Neural progenitor cell (in vitro differentiated cells): ENCODE data around the gene TUBGCP3. TPM values are rescaled to one million over a fixed set of nuclear protein-coding genes. Genes with fewer than 3 reads are reported as not detected.

Source experiments
- DNase-seq: peaks from one replicate; pipeline ENCODE4 v3.0.0-alpha.2; 2016; ENCODE audit warnings: low spot score
- H2AFZ ChIP-seq: fragments of 200-600 bp; sonication (generic); replicated peaks from 2 replicates; pipeline ENCODE4 v1.6.1; 2016; ENCODE audit warnings: antibody characterized with exemption
- H3F3A ChIP-seq: fragments of 200-600 bp; sonication (generic); 2 replicates; pipeline ENCODE4 v1.6.1; 2016; ENCODE audit warnings: antibody characterized with exemption, low read depth
- H3K27ac ChIP-seq: fragments of 200-600 bp; sonication (generic); 2 replicates; pipeline ENCODE4 v1.5.1; 2016; ENCODE audit warnings: mild to moderate bottlenecking
- H3K27me3 ChIP-seq: fragments of 200-600 bp; sonication (generic); 2 replicates; pipeline ENCODE4 v1.6.1; 2016; ENCODE audit warnings: mild to moderate bottlenecking, moderate library complexity
- H3K36me3 ChIP-seq: fragments of 200-600 bp; sonication (generic); 2 replicates; pipeline ENCODE4 v1.5.1; 2016
- H3K4me1 ChIP-seq: fragments of 200-600 bp; sonication (generic); 2 replicates; pipeline ENCODE4 v1.6.1; 2016; ENCODE audit warnings: mixed run types
- H3K4me2 ChIP-seq: fragments of 200-600 bp; sonication (generic); 2 replicates; pipeline ENCODE4 v1.6.1; 2016
- H3K4me3 ChIP-seq: fragments of 200-600 bp; sonication (generic); 2 replicates; pipeline ENCODE4 v1.5.1; 2016
- H3K79me2 ChIP-seq: fragments of 200-600 bp; sonication (generic); 2 replicates; pipeline ENCODE4 v1.6.1; 2016; ENCODE audit warnings: low read depth
- H3K9ac ChIP-seq: fragments of 200-600 bp; sonication (generic); 2 replicates; pipeline ENCODE4 v1.6.1; 2016
- H3K9me3 ChIP-seq: fragments of 200-600 bp; sonication (generic); 2 replicates; pipeline ENCODE4 v1.5.1; 2016; ENCODE audit warnings: low read depth
- H4K20me1 ChIP-seq: fragments of 200-600 bp; sonication (generic); 2 replicates; pipeline ENCODE4 v1.6.1; 2016; ENCODE audit warnings: low read depth
- H3K27ac Mint-ChIP-seq: 3 replicates; pipeline ENCODE4 v1.8.0; 2021; ENCODE audit warnings: mixed read lengths
- H3K27me3 Mint-ChIP-seq: 2 replicates; pipeline ENCODE4 v1.8.0; 2022; ENCODE audit warnings: low read depth, mild to moderate bottlenecking, inconsistent platforms, moderate library complexity, mixed read lengths; ENCODE audit not compliant: insufficient read depth
- H3K36me3 Mint-ChIP-seq: 3 replicates; pipeline ENCODE4 v1.8.0; 2021; ENCODE audit warnings: mixed read lengths
- H3K4me1 Mint-ChIP-seq: 3 replicates; pipeline ENCODE4 v1.8.0; 2021; ENCODE audit warnings: mixed read lengths
- H3K4me3 Mint-ChIP-seq: 3 replicates; pipeline ENCODE4 v1.8.0; 2021; ENCODE audit warnings: mild to moderate bottlenecking, moderate library complexity, mixed read lengths
- H3K9me3 Mint-ChIP-seq: 3 replicates; pipeline ENCODE4 v1.8.0; 2020; ENCODE audit warnings: mixed read lengths
- EZH2 ChIP-seq: fragments of 200-600 bp; sonication (generic); IDR thresholded peaks from 2 replicates; pipeline ENCODE4 v1.6.1; 2017; ENCODE audit warnings: antibody characterized with exemption, mild to moderate bottlenecking, moderate library complexity
- EZH2phosphoT487 ChIP-seq: fragments of 200-600 bp; sonication (generic); IDR thresholded peaks from 2 replicates; pipeline ENCODE4 v1.6.1; 2017; ENCODE audit warnings: antibody characterized with exemption
- total RNA-seq: library from RNA; depleted of rRNA; stranded (reverse); fragments of >200 nt; gene quantifications from 2 replicates; pipeline ENCODE4 v1.2.3, GENCODE V29; 2015; ENCODE audit warnings: low replicate concordance
- TF ChIP-seq, protein P1 (sequence below): fragments of 200-600 bp; sonication (generic); IDR thresholded peaks from 2 replicates; pipeline ENCODE4 v1.5.1; 2017; ENCODE audit warnings: antibody characterized with exemption, mild to moderate bottlenecking

Gene TUBGCP3
- total RNA-seq, 1 donor from 2014 or later: 33.6 TPM

DNA sequence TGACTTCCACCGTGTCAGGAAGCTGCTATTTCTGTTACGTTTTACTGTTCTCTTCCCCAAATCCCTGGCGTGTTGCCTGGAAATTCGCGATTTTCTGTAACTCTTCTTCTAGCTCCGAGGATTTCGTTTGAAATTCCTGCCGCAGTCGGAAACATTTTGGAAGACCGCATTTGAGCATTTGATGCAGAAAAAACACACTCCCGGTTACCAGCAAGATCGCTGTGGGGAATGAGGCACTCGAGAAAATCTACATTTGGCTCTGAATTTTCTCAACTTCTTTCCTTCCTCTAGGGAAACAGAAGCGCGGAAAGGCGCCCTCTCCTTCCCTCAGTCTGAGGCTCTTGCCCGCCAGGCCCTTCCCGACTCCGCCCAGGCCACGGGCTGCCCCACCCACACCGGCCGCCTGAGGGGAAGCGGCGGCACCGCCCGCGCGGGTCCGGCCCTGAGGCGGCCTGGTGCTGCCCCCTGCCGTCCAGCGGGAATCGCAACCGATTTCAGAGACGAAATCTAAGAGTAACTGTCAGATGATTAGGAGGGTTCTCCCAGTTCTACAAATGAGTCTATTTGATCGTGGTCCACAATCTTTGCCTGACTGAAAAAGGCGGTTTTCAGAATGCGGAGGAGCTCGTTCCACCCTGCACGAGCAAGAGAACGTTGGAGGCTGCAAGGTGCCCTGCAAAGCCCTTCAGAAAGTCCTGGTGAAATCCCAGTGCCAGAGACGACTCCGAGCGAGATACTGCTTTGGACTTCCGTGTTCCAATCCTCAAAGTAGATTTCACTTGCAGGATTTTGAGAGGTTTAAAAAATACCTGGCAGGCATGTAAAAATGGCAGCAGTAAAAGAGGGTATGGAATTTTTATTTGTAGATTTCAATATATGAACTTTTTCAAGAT is 18.4 kb upstream of the TUBGCP3 start:
- Mint-ChIP-seq H3K27ac (peak overlapping the region; percentile 67), H3K9me3 (peaks cover 3% of the 10 kb centered on the region), H3K27me3 (peaks cover 8% of the 10 kb centered on the region), H3K36me3 (no peaks in the 10 kb centered on the region), H3K4me1 (peaks cover 12% of the 10 kb centered on the region), H3K4me3 (peak overlapping the region; percentile 82)
- H3K9ac ChIP-seq: no peak overlapping the region
- TF ChIP-seq, protein P1, sequence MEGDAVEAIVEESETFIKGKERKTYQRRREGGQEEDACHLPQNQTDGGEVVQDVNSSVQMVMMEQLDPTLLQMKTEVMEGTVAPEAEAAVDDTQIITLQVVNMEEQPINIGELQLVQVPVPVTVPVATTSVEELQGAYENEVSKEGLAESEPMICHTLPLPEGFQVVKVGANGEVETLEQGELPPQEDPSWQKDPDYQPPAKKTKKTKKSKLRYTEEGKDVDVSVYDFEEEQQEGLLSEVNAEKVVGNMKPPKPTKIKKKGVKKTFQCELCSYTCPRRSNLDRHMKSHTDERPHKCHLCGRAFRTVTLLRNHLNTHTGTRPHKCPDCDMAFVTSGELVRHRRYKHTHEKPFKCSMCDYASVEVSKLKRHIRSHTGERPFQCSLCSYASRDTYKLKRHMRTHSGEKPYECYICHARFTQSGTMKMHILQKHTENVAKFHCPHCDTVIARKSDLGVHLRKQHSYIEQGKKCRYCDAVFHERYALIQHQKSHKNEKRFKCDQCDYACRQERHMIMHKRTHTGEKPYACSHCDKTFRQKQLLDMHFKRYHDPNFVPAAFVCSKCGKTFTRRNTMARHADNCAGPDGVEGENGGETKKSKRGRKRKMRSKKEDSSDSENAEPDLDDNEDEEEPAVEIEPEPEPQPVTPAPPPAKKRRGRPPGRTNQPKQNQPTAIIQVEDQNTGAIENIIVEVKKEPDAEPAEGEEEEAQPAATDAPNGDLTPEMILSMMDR: peak; percentile 95
- TF ChIP-seq EZH2phosphoT487: no peak
- no peak overlapping the region for H3K27ac ChIP-seq
- H3K9me3 ChIP-seq: no peaks in the 10 kb centered on the region
- peaks cover 15% of the 10 kb centered on the region for H3F3A ChIP-seq
- H3K36me3 ChIP-seq: no peaks in the 10 kb centered on the region
- no peaks in the 10 kb centered on the region for H3K79me2 ChIP-seq
- H3K4me2 ChIP-seq: peak overlapping the region; percentile 76
- DNase-seq: peak; percentile 96
- H3K4me3 ChIP-seq: peak overlapping the region; percentile 46
- peak overlapping the region; percentile 94 for H2AFZ ChIP-seq
- H4K20me1 ChIP-seq: no peaks in the 10 kb centered on the region
- peaks cover 9% of the 10 kb centered on the region for H3K4me1 ChIP-seq
- H3K27me3 ChIP-seq: no peaks in the 10 kb centered on the region

DNA sequence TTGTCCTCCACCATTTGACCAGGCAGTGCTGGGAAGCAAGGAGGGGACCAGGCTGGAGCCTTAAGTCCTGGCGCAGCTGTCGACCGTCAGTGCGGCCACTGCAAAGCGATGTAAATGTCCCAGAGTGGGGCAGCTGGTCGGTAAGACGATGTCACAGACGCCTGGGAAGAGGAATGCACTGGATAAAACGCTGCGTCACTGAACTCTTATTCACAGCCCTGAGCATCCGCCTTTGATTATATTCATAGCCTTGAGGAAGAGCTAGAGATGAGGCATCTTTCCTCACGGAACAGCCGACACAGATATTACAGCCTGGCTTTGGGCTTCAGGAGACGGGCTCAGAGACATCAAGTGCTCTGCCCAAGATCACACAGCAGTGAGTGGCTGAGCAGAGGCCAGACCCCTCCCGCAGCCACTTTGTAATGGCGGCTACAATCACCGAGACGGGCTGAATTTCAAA is 17.6 kb upstream of the TUBGCP3 start:
- no peaks in the 10 kb centered on the region for H3K36me3 ChIP-seq
- H3K36me3 Mint-ChIP-seq: no peaks in the 10 kb centered on the region
- H3K27me3 Mint-ChIP-seq: peaks cover 8% of the 10 kb centered on the region
- peak overlapping the region; percentile 76 for H3K4me2 ChIP-seq
- H3K9ac ChIP-seq: no peak overlapping the region
- H3K27ac ChIP-seq: no peak overlapping the region
- H3F3A ChIP-seq: peaks cover 15% of the 10 kb centered on the region
- H3K4me3 Mint-ChIP-seq: peak overlapping the region; percentile 82
- H3K9me3 Mint-ChIP-seq: peaks cover 3% of the 10 kb centered on the region
- peaks cover 12% of the 10 kb centered on the region for H3K4me1 Mint-ChIP-seq
- H3K79me2 ChIP-seq: no peaks in the 10 kb centered on the region
- no peak overlapping the region for H3K27ac Mint-ChIP-seq
- H3K9me3 ChIP-seq: no peaks in the 10 kb centered on the region
- no peak for DNase-seq
- peak overlapping the region; percentile 46 for H3K4me3 ChIP-seq
- no peaks in the 10 kb centered on the region for H4K20me1 ChIP-seq
- peaks cover 9% of the 10 kb centered on the region for H3K4me1 ChIP-seq
- peak overlapping the region; percentile 74 for H2AFZ ChIP-seq
- no peaks in the 10 kb centered on the region for H3K27me3 ChIP-seq
- TF ChIP-seq EZH2 (no peak), EZH2phosphoT487 (no peak)
- TF ChIP-seq, protein P1: no peak

DNA sequence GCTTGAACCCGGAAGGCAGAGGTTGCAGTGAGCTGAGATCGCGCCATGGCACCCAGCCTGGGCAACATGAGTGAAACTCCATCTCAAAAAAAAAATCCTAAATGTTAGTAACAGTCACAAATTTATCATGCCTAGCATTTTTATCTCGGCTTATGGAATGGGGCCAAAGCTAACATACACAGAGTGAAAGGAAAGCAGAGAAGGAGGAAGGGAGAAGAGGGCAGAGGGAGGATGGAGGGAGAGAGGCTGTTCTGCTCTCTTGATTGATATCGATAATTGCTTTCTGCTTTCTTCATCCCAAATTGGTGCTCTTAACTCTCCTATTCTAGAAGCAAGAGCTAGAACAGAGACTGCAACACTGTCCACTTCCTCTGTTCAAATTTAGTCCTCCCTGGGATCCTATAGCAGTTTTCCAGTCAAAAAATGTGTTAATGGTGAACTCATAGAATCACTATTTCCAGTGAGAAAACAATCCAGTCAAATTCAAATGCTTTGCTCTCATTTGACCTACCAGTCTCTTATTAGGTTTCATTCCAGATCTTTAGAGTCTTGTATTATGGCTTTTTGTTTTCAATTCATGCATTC is 15.8 kb upstream of the TUBGCP3 start:
- Histone ChIP-seq H2AFZ (no peak overlapping the region), H3K36me3 (no peaks in the 10 kb centered on the region), H3K9ac (no peak overlapping the region)

More for the DNA sequence above, 15.8 kb upstream of the TUBGCP3 start:
- Histone ChIP-seq H3K4me1 (peaks cover 8% of the 10 kb centered on the region), H3K27me3 (no peaks in the 10 kb centered on the region), H4K20me1 (no peaks in the 10 kb centered on the region), H3F3A (peaks cover 15% of the 10 kb centered on the region), H3K4me3 (no peak overlapping the region), H3K4me2 (no peak overlapping the region), H3K9me3 (no peaks in the 10 kb centered on the region), H3K79me2 (no peaks in the 10 kb centered on the region), H3K27ac (no peak overlapping the region)
- peaks cover 3% of the 10 kb centered on the region for H3K9me3 Mint-ChIP-seq
- peaks cover 8% of the 10 kb centered on the region for H3K27me3 Mint-ChIP-seq
- H3K4me3 Mint-ChIP-seq: no peak overlapping the region
- H3K27ac Mint-ChIP-seq: no peak overlapping the region
- no peak for DNase-seq
- no peaks in the 10 kb centered on the region for H3K36me3 Mint-ChIP-seq
- peaks cover 12% of the 10 kb centered on the region for H3K4me1 Mint-ChIP-seq
- TF ChIP-seq EZH2phosphoT487 (no peak), EZH2 (no peak)
- TF ChIP-seq, protein P1: no peak
